WTC11 (cell line): ENCODE measurements around the gene NAT9. TPM values are rescaled to one million over a fixed set of nuclear protein-coding genes. Genes with fewer than 3 reads are reported as not detected.

Source experiments
- ATAC-seq: fragments of 200-7000 bp; cut with Tn5 transposase; 2 replicates; pipeline ENCODE4 v1.10.0; 2021; ENCODE audit warnings: mild to moderate bottlenecking, moderate library complexity
- CTCF ChIA-PET: fragments of 300-600 bp; sonication (Branson Sonifier 250); formaldehyde crosslinking; loops from one replicate; lab custom pipeline; 2021; ENCODE audit warnings: antibody characterized with exemption; lab: Charles Lee
- POLR2A ChIA-PET: fragments of 350-600 bp; sonication (Branson Sonifier 250); formaldehyde crosslinking; loops from one replicate; lab custom pipeline; 2021; ENCODE audit warnings: antibody characterized with exemption; lab: Charles Lee
- DNase-seq: peaks from one replicate; pipeline ENCODE4 v3.0.0; 2021; ENCODE audit warnings: low spot score
- H3K27ac Mint-ChIP-seq: 2 replicates; pipeline ENCODE4 v1.8.0; 2021; ENCODE audit warnings: mixed read lengths
- H3K27me3 Mint-ChIP-seq: 2 replicates; pipeline ENCODE4 v1.8.0; 2021; ENCODE audit warnings: low read depth, mild to moderate bottlenecking, moderate library complexity, mixed read lengths
- H3K36me3 Mint-ChIP-seq: 2 replicates; pipeline ENCODE4 v1.8.0; 2021; ENCODE audit warnings: mixed read lengths
- H3K4me1 Mint-ChIP-seq: 2 replicates; pipeline ENCODE4 v1.8.0; 2022; ENCODE audit warnings: mixed read lengths
- H3K4me3 Mint-ChIP-seq: 2 replicates; pipeline ENCODE4 v1.8.0; 2021; ENCODE audit warnings: mild to moderate bottlenecking, moderate library complexity, mixed read lengths
- H3K9me3 Mint-ChIP-seq: 2 replicates; pipeline ENCODE4 v1.8.0; 2021; ENCODE audit warnings: mixed read lengths
- CBFB ChIP-seq: sonication (generic); formaldehyde crosslinking; IDR thresholded peaks from 2 replicates; pipeline ENCODE4 v1.8.1; 2022; ENCODE audit warnings: mild to moderate bottlenecking, low read depth, missing genetic modification reagents
- CDX4 ChIP-seq: fragments of 250-450 bp; sonication (Bioruptor Pico); IDR thresholded peaks from 2 replicates; pipeline ENCODE4 v1.9.0; 2021; ENCODE audit warnings: moderate library complexity, mild to moderate bottlenecking, inconsistent platforms, borderline replicate concordance
- CREB1 ChIP-seq: sonication (generic); formaldehyde crosslinking; IDR thresholded peaks from 2 replicates; pipeline ENCODE4 v1.8.0; 2023; ENCODE audit warnings: mild to moderate bottlenecking, missing genetic modification reagents
- CREM ChIP-seq: sonication (generic); formaldehyde crosslinking; IDR thresholded peaks from 2 replicates; pipeline ENCODE4 v1.8.1; 2022; ENCODE audit warnings: mild to moderate bottlenecking, missing genetic modification reagents, moderate library complexity
- CTCF ChIP-seq: fragments of 200-600 bp; IDR thresholded peaks from 2 replicates; pipeline ENCODE4 v1.8.0; 2022; ENCODE audit warnings: antibody characterized with exemption
- ELF4 ChIP-seq: sonication (generic); formaldehyde crosslinking; IDR thresholded peaks from 2 replicates; pipeline ENCODE4 v1.8.1; 2022; ENCODE audit warnings: low read depth, mild to moderate bottlenecking, moderate library complexity, missing genetic modification reagents
- EMX1 ChIP-seq: fragments of 250-450 bp; sonication (Bioruptor Pico); IDR thresholded peaks from 2 replicates; pipeline ENCODE4 v1.8.0; 2021; ENCODE audit warnings: mild to moderate bottlenecking
- FOXK1 ChIP-seq: sonication (generic); formaldehyde crosslinking; IDR thresholded peaks from 2 replicates; pipeline ENCODE4 v1.8.0; 2022; ENCODE audit warnings: mild to moderate bottlenecking, moderate library complexity, missing genetic modification reagents
- GRHL2 ChIP-seq: fragments of 250-450 bp; sonication (Bioruptor Pico); IDR thresholded peaks from 2 replicates; pipeline ENCODE4 v1.8.0; 2022; ENCODE audit warnings: mild to moderate bottlenecking, moderate library complexity; ENCODE audit not compliant: insufficient replicate concordance, severe bottlenecking
- IRF2 ChIP-seq: sonication (generic); formaldehyde crosslinking; IDR thresholded peaks from 2 replicates; pipeline ENCODE4 v1.8.0; 2022; ENCODE audit warnings: low read depth, missing genetic modification reagents, borderline replicate concordance
- JAZF1 ChIP-seq: fragments of 250-450 bp; sonication (Bioruptor Pico); IDR thresholded peaks from 2 replicates; pipeline ENCODE4 v1.9.0; 2021; ENCODE audit warnings: moderate library complexity, mild to moderate bottlenecking, inconsistent platforms
- KAT7 ChIP-seq: sonication (generic); formaldehyde crosslinking; IDR thresholded peaks from 2 replicates; pipeline ENCODE4 v1.8.1; 2023; ENCODE audit warnings: missing genetic modification reagents, mild to moderate bottlenecking, borderline replicate concordance
- MAX ChIP-seq: sonication (generic); formaldehyde crosslinking; IDR thresholded peaks from 2 replicates; pipeline ENCODE4 v1.8.0; 2022; ENCODE audit warnings: mild to moderate bottlenecking, missing genetic modification reagents
- NFATC4 ChIP-seq: fragments of 250-450 bp; sonication (Bioruptor Pico); IDR thresholded peaks from 2 replicates; pipeline ENCODE4 v1.9.0; 2021; ENCODE audit warnings: mild to moderate bottlenecking
- NR1H2 ChIP-seq: sonication (generic); formaldehyde crosslinking; IDR thresholded peaks from 2 replicates; pipeline ENCODE4 v1.9.0; 2021; ENCODE audit warnings: mild to moderate bottlenecking, moderate library complexity, missing genetic modification reagents
- NR2C2 ChIP-seq: sonication (generic); formaldehyde crosslinking; IDR thresholded peaks from 2 replicates; pipeline ENCODE4 v1.8.0; 2022; ENCODE audit warnings: mild to moderate bottlenecking, missing genetic modification reagents
- SMAD3 ChIP-seq: sonication (generic); formaldehyde crosslinking; IDR thresholded peaks from 2 replicates; pipeline ENCODE4 v1.8.0; 2022; ENCODE audit warnings: missing genetic modification reagents, mild to moderate bottlenecking, borderline replicate concordance
- SP1 ChIP-seq: sonication (generic); formaldehyde crosslinking; conservative IDR thresholded peaks from 2 replicates; pipeline ENCODE4 v1.8.1; 2022; ENCODE audit warnings: missing genetic modification reagents
- USF1 ChIP-seq: sonication (generic); formaldehyde crosslinking; IDR thresholded peaks from 2 replicates; pipeline ENCODE4 v1.8.0; 2022; ENCODE audit warnings: mild to moderate bottlenecking, missing genetic modification reagents
- ZNF121 ChIP-seq: sonication (generic); formaldehyde crosslinking; IDR thresholded peaks from 2 replicates; pipeline ENCODE4 v1.8.0; 2023; ENCODE audit warnings: missing genetic modification reagents
- ZNF281 ChIP-seq: sonication (generic); formaldehyde crosslinking; IDR thresholded peaks from 2 replicates; pipeline ENCODE4 v1.8.0; 2023; ENCODE audit warnings: mild to moderate bottlenecking, missing genetic modification reagents
- ZNF396 ChIP-seq: fragments of 250-450 bp; sonication (Bioruptor Pico); IDR thresholded peaks from 2 replicates; pipeline ENCODE4 v1.8.0; 2021; ENCODE audit warnings: mild to moderate bottlenecking, moderate library complexity, borderline replicate concordance
- ZNF416 ChIP-seq: fragments of 250-450 bp; sonication (Bioruptor Pico); IDR thresholded peaks from 2 replicates; pipeline ENCODE4 v1.9.0; 2021; ENCODE audit warnings: mild to moderate bottlenecking, inconsistent platforms
- ZNF671 ChIP-seq: fragments of 250-450 bp; sonication (Bioruptor Pico); IDR thresholded peaks from 2 replicates; pipeline ENCODE4 v1.8.0; 2021; ENCODE audit warnings: mild to moderate bottlenecking
- total RNA-seq: library from RNA; stranded (reverse); gene quantifications from 3 replicates; pipeline ENCODE4 v1.2.3, GENCODE V29; 2021

Gene NAT9
- total RNA-seq, 1 experiment from 2014 or later: 67.1 TPM

- DNase-seq (no peak), ATAC-seq (no peak)
- ChIA-PET CTCF (interaction anchor here (1.1 to 1.3 kb wide), 3 partner anchors 52 to 63 kb away, joined by 3 to 4 read pairs (median 3); no protein-coding TSS in a partner anchor), POLR2A (no interaction called here)
- Mint-ChIP-seq H3K4me3 (no peak overlapping the region), H3K4me1 (no peaks in the 10 kb centered on the region), H3K27me3 (no peaks in the 10 kb centered on the region), H3K36me3 (peaks cover 15% of the 10 kb centered on the region), H3K9me3 (no peaks in the 10 kb centered on the region), H3K27ac (no peak overlapping the region)
- TF ChIP-seq SMAD3 (CRISPR knock-in tag) (no peak), MAX (CRISPR knock-in tag) (no peak), CTCF (no peak), ZNF281 (CRISPR knock-in tag) (no peak), CDX4 (CRISPR knock-in tag) (no peak)
Measured at GRCh38 chr17:74799097-74799496, 23.0 kb upstream of the NAT9 start.

- Mint-ChIP-seq H3K36me3 (peaks cover 15% of the 10 kb centered on the region), H3K27me3 (no peaks in the 10 kb centered on the region), H3K27ac (no peak overlapping the region), H3K4me1 (no peaks in the 10 kb centered on the region), H3K9me3 (no peaks in the 10 kb centered on the region), H3K4me3 (no peak overlapping the region)
- ChIA-PET POLR2A (no interaction called here), CTCF (interaction anchor here (1.3 kb wide), 1 partner anchor 64 kb away, joined by 3 read pairs; no protein-coding TSS in a partner anchor)
- TF ChIP-seq CREM (no peak), CREB1 (CRISPR knock-in tag) (no peak), SP1 (CRISPR knock-in tag) (no peak), NR2C2 (CRISPR knock-in tag) (no peak), ZNF416 (CRISPR knock-in tag) (no peak), NR1H2 (CRISPR knock-in tag) (no peak), ZNF671 (CRISPR knock-in tag) (no peak), ZNF121 (CRISPR knock-in tag) (no peak), ELF4 (no peak), GRHL2 (CRISPR knock-in tag) (no peak), CTCF (no peak), FOXK1 (no peak), CBFB (CRISPR knock-in tag) (no peak), ZNF396 (no peak), EMX1 (CRISPR knock-in tag) (no peak), KAT7 (CRISPR knock-in tag) (no peak), IRF2 (CRISPR knock-in tag) (no peak), NFATC4 (no peak), USF1 (CRISPR knock-in tag) (no peak), JAZF1 (CRISPR knock-in tag) (no peak)
- DNase-seq: no peak
- no peak for ATAC-seq
Measured at GRCh38 chr17:74798239-74798707, 22.1 kb upstream of the NAT9 start.
